Fibroblast of villous mesenchyme (primary cell): ENCODE data around the gene CEMP1. TPM values are rescaled to one million over a fixed set of nuclear protein-coding genes. Genes with fewer than 3 reads are reported as not detected.
A peak's percentile ranks its signal among the peaks of the same experiment; 100 is the strongest.

ENCODE experiments used
- DNase-seq: peaks from one replicate; pipeline ENCODE4 v3.0.0-alpha.2; 2010; ENCODE audit warnings: low read depth
- H3K4me3 ChIP-seq: 2 replicates; pipeline ENCODE4 v1.5.1; 2011; ENCODE audit warnings: low read depth, mild to moderate bottlenecking, low read length
- CTCF ChIP-seq: IDR thresholded peaks from 2 replicates; pipeline ENCODE4 v1.5.1; 2012; ENCODE audit warnings: low read depth, mild to moderate bottlenecking, low read length; ENCODE audit not compliant: insufficient read depth
- total RNA-seq: library from RNA; depleted of rRNA; stranded (reverse); fragments of >200 nt; gene quantifications from 2 replicates; pipeline ENCODE4 v1.2.3, GENCODE V29; 2012

The CEMP1 gene
- total RNA-seq, 1 donor = not detected

DNA sequence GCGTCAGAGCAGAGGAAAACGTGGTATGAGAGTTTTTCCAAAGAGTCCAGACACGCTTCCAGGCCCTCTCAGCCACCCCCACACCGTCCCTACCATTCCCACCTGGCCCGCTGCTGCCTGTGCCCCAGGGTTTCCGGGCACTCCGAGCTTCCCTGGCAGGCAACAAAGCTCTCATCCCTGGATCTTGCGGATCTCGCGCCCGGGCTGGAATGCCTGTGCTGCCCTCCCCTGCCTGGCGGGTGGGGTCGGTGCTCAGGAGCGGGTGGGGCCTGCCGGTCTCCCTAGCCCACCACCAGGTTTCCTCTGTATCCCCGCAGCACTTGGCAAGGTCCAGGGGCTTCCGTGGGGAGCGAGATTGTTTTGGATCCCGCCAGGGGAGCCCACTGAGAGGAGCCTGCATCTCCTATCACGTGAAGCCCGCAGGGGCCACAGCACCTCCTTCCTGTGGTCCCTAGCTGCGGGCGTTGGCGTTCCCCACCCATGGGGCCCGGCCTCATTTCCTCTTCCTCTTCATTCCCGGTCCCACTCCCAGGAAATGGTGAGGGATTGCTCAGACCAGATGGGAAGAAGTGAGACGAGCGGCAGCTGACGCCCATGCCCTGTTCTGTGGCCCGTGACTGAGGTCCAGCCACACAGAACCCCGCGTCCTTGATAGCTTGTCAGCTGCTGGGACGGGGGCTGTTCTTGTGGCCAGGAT is 45.2 kb downstream of the CEMP1 start:
- no peak for DNase-seq
- TF ChIP-seq CTCF = no peak
- H3K4me3 ChIP-seq = no peak overlapping the region

DNA sequence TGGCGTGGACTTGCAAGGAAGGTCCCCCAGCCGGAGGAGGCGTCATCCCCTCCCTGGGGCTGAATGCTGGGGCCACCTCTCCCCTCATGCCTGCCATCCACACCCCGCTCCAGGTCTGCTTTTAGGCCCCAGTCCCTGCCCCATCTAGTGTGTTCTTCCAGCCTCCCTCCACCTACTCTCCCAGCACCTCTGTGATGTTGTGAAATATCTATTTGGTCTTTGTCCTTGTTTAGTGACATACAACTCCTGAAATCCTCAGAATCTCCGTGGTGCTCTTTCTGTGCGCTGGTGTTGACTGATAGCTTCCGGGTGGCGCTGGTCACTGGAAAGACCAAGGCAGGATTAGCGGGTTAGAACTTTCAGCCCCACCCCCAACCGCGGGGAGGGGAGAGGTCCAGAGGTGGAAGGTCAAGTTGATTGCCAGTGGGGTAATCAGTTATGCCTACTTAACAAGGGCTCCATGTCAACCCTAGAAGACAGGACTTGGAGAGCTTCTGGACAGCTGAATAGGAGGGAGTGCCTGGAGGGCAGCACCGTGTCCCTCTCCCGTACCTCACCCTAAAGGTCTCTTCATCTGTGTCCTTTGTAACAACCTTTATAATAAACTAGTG is 46.2 kb downstream of the CEMP1 start:
- DNase-seq = peak; percentile 27
- TF ChIP-seq CTCF = no peak
- H3K4me3 ChIP-seq = no peak overlapping the region

DNA sequence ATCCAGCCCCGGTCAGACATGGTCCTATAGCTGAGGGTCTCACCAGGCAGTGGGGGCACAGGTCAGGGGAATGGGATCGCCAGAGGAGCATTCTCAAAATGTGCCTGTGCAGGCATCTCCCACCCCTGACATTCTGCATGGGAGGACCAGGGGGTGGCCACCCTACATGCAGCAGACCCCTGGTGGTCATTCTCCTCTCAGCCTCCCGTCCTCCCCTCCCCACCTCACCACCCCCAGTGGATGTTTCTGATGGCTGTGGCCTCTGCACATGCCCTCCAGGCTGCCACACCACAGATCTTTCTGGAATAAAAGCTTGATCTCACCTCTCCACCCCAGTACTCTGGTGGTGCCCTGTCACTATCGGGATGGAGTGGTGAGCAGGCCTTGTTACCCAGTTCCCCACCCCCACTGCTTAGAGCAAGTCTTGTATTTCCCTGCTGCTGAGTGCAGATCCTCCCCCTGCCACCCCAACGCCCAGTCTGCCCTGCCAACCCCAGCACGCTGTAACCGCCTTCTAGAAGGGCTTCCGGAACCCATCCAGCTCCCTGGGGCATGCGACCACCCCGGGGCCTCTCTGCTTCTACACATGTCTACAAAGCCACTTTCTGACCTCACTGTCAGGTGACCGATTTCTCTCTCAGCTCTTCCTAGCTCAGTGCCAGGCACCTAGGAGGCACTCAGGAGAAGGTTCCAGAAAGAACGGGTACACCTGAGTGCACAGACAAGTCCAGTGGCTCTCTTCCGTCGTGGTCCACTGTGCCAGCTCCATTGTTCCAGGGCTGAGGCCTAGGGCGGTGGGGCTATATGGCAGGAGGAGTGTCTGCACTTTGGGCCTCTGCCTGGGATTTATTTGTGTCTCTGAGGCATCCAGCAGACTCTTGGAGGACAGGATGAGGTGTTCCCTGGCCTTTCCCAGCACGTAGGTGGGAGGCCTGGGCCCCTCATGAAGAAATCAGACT is 47.0 kb downstream of the CEMP1 start:
- no peak for DNase-seq
- H3K4me3 ChIP-seq = no peak overlapping the region
- no peak for TF ChIP-seq CTCF

DNA sequence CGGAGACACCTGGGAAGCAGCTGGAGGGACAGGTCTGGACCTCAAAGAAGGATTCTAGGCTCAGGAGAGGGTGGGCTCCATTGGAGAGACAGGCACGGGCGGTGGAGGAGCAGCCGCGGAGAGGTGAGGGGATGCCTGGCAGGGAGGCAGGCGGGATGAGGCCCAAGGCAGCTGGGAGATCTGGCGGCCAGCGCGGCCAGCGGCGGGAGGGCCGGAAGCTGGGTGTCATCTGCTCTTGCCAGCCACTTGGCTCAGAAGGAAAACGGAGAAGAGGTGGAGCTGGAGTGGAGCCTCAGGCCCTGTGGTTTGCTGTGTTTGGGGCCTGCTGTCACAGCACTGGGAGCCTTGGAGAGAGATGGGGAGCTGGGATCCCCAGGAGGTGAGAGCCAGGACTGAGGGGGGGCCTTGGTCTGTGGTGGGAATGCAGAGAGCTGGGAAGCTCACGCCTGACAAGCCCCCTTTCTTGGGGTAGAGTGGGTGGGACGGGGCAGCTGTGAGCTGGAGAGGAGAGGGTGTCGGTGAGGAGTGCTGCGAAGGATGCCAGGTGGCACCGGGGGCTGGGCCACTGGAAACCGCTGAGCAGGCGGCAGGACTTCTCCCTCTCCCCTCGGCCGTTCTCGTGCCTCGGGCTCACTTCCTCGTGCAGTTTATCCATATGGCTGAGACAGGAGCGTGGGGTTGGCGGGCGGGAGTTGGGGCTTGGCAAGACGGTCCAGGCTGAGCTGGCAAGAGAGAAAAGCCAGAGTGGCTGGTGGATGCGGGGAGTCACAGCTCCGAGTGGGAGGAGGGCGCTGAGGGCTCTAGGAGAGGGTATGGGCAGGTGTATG is 48.3 kb downstream of the CEMP1 start:
- TF ChIP-seq CTCF = no peak
- H3K4me3 ChIP-seq = peak overlapping the region; percentile 46
- DNase-seq = peak; percentile 77

- no peak for TF ChIP-seq CTCF
- no peak for DNase-seq
- peak overlapping the region; percentile 1 for H3K4me3 ChIP-seq
These were observed 49.0 kb downstream of the CEMP1 start for GRCh38 chr16:2482249-2482648.

DNA sequence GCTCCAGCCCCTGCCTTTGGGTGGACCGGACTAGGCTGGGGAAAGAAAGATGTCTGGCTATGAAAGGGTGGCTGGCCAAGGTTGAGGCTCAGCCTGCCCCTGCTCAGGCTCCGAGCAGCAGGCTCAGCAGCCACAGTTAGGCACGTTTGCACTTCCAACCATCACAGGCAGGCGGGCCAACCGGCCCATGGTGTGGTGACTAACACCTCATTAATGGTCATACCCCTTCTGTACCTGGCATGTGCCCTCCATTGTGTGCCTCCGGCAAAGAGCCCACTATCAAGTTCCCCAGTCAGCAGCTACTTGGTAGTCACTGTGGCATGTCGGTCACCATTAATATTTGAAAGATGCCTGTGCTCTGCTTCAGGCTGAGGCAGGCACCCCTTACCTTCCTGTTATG is 49.5 kb downstream of the CEMP1 start:
- DNase-seq = no peak
- H3K4me3 ChIP-seq = no peak overlapping the region
- no peak for TF ChIP-seq CTCF
